ENCODE data around the gene GTF2H2C_2.
"Not testable (repeated sequence)": the region's sequence is repeated elsewhere in the genome, so short reads cannot be mapped to it uniquely, and the experiment has no call there.

GTF2H2C_2 gene

DNA sequence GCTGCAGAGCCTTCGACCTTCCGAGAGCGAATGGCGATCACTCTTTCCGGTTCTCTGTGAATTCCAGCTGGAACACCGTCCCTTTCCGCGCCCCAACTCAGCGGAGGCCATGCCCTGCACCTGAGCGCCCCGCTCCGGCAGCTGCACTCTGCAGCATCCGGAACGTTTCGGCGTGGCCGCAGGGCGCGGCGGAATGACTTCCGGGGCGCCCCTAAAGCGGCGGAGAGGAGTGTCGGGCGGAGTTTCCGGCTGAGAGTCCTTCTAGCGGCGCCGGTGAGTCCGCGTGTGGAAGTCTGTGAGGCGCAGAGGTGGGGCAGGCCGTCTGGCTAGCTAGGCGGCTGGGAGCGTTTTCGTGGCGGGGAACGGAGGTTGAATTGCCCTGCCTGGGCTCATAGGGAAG is at the start of gene GTF2H2C_2:
Gene GTF2H2C_2 (plus strand): TSS at position 252 of the 400 bp plus-strand sequence.
- WGBS, 2 donors, result no CpG with 5 or more reads among the region's 39 CpGs
- intact Hi-C loops (cut with DNase I; ENCODE audit: low total_unique reads); H3K4me3 ChIP-seq (ENCODE audit: low read depth, poor library complexity, severe bottlenecking); DNase-seq (ENCODE audit: low spot score in 2 of 2): not testable (repeated sequence)

- intact Hi-C loops (cut with DNase I; ENCODE audit: low total_unique reads); H3K4me3 ChIP-seq (ENCODE audit: low read depth, poor library complexity, severe bottlenecking): not testable (repeated sequence)
- WGBS, 2 donors, result no CpG with 5 or more reads among the region's 71 CpGs
- peak in 1 of 2 donors; percentile 12 for DNase-seq (ENCODE audit: low spot score in 2 of 2)
These were observed 14.0 kb upstream of the GTF2H2C_2 start for GRCh38 chr5:70400984-70401686.

DNA sequence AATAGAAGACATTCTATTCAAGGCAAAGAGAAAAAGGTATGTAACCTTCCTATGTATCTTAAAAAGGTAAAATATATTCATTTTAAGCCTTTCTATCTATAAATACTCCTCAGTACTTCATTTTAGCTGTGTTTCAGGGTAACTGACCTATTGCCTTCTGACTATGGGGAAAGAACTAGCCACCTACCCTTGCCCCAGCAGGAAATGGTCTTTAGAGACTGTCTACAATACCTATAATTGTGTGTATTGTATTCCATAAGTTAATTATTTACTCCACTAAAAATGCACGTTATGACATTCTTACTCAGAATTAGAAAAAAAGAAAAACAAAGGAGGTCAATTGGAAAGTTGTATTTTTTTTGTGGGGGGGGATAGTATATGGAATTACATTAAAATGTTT is 6.2 kb downstream of the GTF2H2C_2 start:
- no CpG with 5 or more reads among the region's 1 CpG for WGBS, 2 donors
- DNase-seq (ENCODE audit: low spot score in 2 of 2); H3K4me3 ChIP-seq (ENCODE audit: low read depth, poor library complexity, severe bottlenecking); intact Hi-C loops (cut with DNase I; ENCODE audit: low total_unique reads): not testable (repeated sequence)

DNA sequence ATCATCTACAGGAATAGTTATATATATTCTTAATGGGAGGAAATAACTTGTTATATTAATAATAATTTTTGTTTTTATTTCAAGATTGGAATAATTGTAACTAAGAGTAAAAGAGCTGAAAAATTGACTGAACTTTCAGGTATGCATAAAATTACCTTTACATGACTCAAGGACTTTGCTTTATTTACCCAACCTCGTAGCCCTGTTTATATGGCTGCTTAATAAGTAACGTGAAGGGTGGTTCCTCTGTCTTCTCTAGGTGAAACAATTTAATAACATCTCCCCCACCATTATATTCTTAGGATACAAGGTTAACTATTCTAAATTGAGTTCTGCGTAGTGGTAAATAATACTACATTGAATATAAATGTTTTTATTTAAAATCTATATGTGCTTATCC is 8.0 kb downstream of the GTF2H2C_2 start:
- DNase-seq (ENCODE audit: low spot score in 2 of 2); H3K4me3 ChIP-seq (ENCODE audit: low read depth, poor library complexity, severe bottlenecking); intact Hi-C loops (cut with DNase I; ENCODE audit: low total_unique reads): not testable (repeated sequence)
- no CpG with 5 or more reads among the region's 3 CpGs for WGBS, 2 donors

- H3K4me3 ChIP-seq (ENCODE audit: low read depth, poor library complexity, severe bottlenecking); intact Hi-C loops (cut with DNase I; ENCODE audit: low total_unique reads); DNase-seq (ENCODE audit: low spot score in 2 of 2): not testable (repeated sequence)
- no CpG with 5 or more reads among the region's 2 CpGs for WGBS, 2 donors
These were observed 23.4 kb downstream of the GTF2H2C_2 start for GRCh38 chr5:70438518-70438917.

GRCh38 chr5:70449565-70449964 is 34.4 kb downstream of the GTF2H2C_2 start:
- DNase-seq (ENCODE audit: low spot score in 2 of 2); H3K4me3 ChIP-seq (ENCODE audit: low read depth, poor library complexity, severe bottlenecking); intact Hi-C loops (cut with DNase I; ENCODE audit: low total_unique reads): not testable (repeated sequence)
- no CpG with 5 or more reads among the region's 1 CpG for WGBS, 2 donors

GRCh38 chr5:70451249-70451984 is 36.2 kb downstream of the GTF2H2C_2 start:
- DNase-seq (ENCODE audit: low spot score in 2 of 2); intact Hi-C loops (cut with DNase I; ENCODE audit: low total_unique reads); H3K4me3 ChIP-seq (ENCODE audit: low read depth, poor library complexity, severe bottlenecking): not testable (repeated sequence)
- no CpG with 5 or more reads among the region's 7 CpGs for WGBS, 2 donors

DNA sequence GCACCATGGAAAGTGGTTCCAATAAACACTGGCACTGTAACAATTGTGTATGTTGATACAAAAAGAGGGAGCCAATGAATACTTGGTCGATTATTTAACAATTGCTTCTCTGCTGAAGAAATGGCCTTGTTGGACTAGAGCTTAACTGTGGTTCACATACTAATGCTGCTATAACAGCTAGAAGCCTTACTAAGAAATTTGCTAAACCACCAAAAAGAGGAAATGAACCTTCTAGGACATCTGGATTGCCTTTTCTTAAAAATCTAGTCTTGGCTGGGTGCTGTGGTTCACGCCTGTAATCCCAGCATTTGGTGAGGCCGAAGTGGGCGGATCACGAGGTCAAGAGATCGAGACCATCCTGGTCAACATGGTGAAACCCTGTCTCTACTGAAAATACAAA is 41.9 kb downstream of the GTF2H2C_2 start:
- H3K4me3 ChIP-seq (ENCODE audit: low read depth, poor library complexity, severe bottlenecking); intact Hi-C loops (cut with DNase I; ENCODE audit: low total_unique reads); DNase-seq (ENCODE audit: low spot score in 2 of 2): not testable (repeated sequence)
- no CpG with 5 or more reads among the region's 6 CpGs for WGBS, 2 donors

- 100% methylated on average over 1 of the region's 13 CpGs; no CpG with 5 or more reads in 1 of the 2 donors for WGBS, 2 donors
These were observed 44.0 kb downstream of the GTF2H2C_2 start for GRCh38 chr5:70459188-70459587.

GRCh38 chr5:70461984-70462383 is 46.8 kb downstream of the GTF2H2C_2 start:
- intact Hi-C loops (cut with DNase I; ENCODE audit: low total_unique reads); DNase-seq (ENCODE audit: low spot score in 2 of 2); H3K4me3 ChIP-seq (ENCODE audit: low read depth, poor library complexity, severe bottlenecking): not testable (repeated sequence)
- WGBS, 2 donors, result no CpG with 5 or more reads among the region's 6 CpGs

More at GRCh38 chr5:70459188-70459587, 44.0 kb downstream of the GTF2H2C_2 start:
- DNase-seq (ENCODE audit: low spot score in 2 of 2), result peak in 1 of 2 donors; percentile 14
- H3K4me3 ChIP-seq (ENCODE audit: low read depth, poor library complexity, severe bottlenecking); intact Hi-C loops (cut with DNase I; ENCODE audit: low total_unique reads): not testable (repeated sequence)

- DNase-seq (ENCODE audit: low spot score in 2 of 2); intact Hi-C loops (cut with DNase I; ENCODE audit: low total_unique reads); H3K4me3 ChIP-seq (ENCODE audit: low read depth, poor library complexity, severe bottlenecking): not testable (repeated sequence)
- WGBS, 2 donors, result no CpG with 5 or more reads among the region's 5 CpGs
These were observed 49.0 kb downstream of the GTF2H2C_2 start for GRCh38 chr5:70464019-70464637.

- intact Hi-C loops (cut with DNase I; ENCODE audit: low total_unique reads); H3K4me3 ChIP-seq (ENCODE audit: low read depth, poor library complexity, severe bottlenecking); DNase-seq (ENCODE audit: low spot score in 2 of 2): not testable (repeated sequence)
- no CpG with 5 or more reads among the region's 7 CpGs for WGBS, 2 donors
These were observed 54.9 kb downstream of the GTF2H2C_2 start for GRCh38 chr5:70469926-70470509.

Data from lower leg skin (tissue), 3 donors.